K562 (cell line): ENCODE results near the gene ANO9. TPM values are rescaled to one million over a fixed set of nuclear protein-coding genes. Genes with fewer than 3 reads are reported as not detected.
A peak's percentile ranks its signal among the peaks of the same experiment; 100 is the strongest.

Experiments used
- ATAC-seq: fragments of 200-7000 bp; cut with Tn5 transposase; 3 replicates; pipeline ENCODE4 v1.9.1; 2020; ENCODE audit warnings: moderate library complexity
- BruUV-seq: library from RNA; stranded (reverse); fragments of 400-500 nt; replicated peaks from 2 replicates; lab custom pipeline; 2021; lab: Mats Ljungman, UMichigan
- CTCF ChIA-PET: fragments of 300-600 bp; formaldehyde crosslinking; extraction: SDS; loops from one replicate; lab custom pipeline; 2021; ENCODE audit warnings: low intra/inter-chr PET ratio; lab: Yijun Ruan, JAX
- POLR2A ChIA-PET: fragments of 300-600, 350-650 bp; sonication (Branson Sonifier 250); formaldehyde crosslinking; extraction: SDS; loops from one replicate; lab custom pipeline; 2021; ENCODE audit warnings: antibody characterized with exemption, inconsistent platforms; lab: Yijun Ruan, JAX
- DNase-seq, 4 experiments: peaks; one replicate each; pipeline versions ENCODE4 v3.0.0 to v3.0.0-alpha.2; 2011 to 2018; ENCODE audit warnings: low spot score in 3 of 4, mixed read lengths in 3 of 4; ENCODE audit errors: extremely low read depth in 1 of 4
- FAIRE-seq: peaks from 2 replicates; lab custom pipeline; 2011; peaks lifted over from hg19 to GRCh38; lab: Jason Lieb, UNC
- H2AFZ ChIP-seq: 2 replicates; pipeline ENCODE4 v1.6.0; 2011; ENCODE audit warnings: low read depth, low read length, control low read depth, inconsistent platforms
- H3K27ac ChIP-seq: fragments of 200-600 bp; 3 replicates; pipeline ENCODE4 v1.8.0; 2011; ENCODE audit warnings: low read depth, mild to moderate bottlenecking, control low read depth, inconsistent platforms, low read length, moderate library complexity, mixed read lengths; ENCODE audit errors: extremely low read depth
- H3K27me3 ChIP-seq, 2 experiments: fragments of 300-600 bp in 1 of 2; 2 replicates in 1 of 2; 3 replicates in 1 of 2; pipeline versions ENCODE4 v1.6.0 to v1.8.0; 2011; ENCODE audit warnings: inconsistent platforms in 2 of 2, low read length in 2 of 2, mild to moderate bottlenecking in 1 of 2, mixed read lengths in 1 of 2, moderate library complexity in 1 of 2; ENCODE audit not compliant: control insufficient read depth in 2 of 2, insufficient read depth in 2 of 2
- H3K36me3 ChIP-seq: fragments of 300-600 bp; 3 replicates; pipeline ENCODE4 v1.8.0; 2011; ENCODE audit warnings: mild to moderate bottlenecking, low read length, inconsistent platforms; ENCODE audit not compliant: control insufficient read depth, insufficient read depth
- H3K4me1 ChIP-seq, 2 experiments: fragments of 200-600 bp in 1 of 2; replicated peaks in 1 of 2; 2 replicates in 1 of 2; 3 replicates in 1 of 2; pipeline versions ENCODE4 v1.5.1 to v1.8.0; 2011; ENCODE audit warnings: inconsistent platforms in 2 of 2, low read length in 2 of 2, mild to moderate bottlenecking in 1 of 2, mixed read lengths in 1 of 2, moderate library complexity in 1 of 2; ENCODE audit not compliant: control insufficient read depth in 2 of 2, insufficient read depth in 2 of 2
- H3K4me2 ChIP-seq: 2 replicates; pipeline ENCODE4 v1.6.1; 2011; ENCODE audit warnings: low read length, control low read depth, inconsistent platforms, mixed read lengths; ENCODE audit not compliant: insufficient read depth
- H3K4me3 ChIP-seq: fragments of 200-600 bp; sonication (generic), shearing (Covaris generic); 2 replicates; pipeline ENCODE4 v1.5.1; 2016; ENCODE audit warnings: control low read depth, inconsistent platforms
- H3K79me2 ChIP-seq: fragments of 200-600 bp; 3 replicates; pipeline ENCODE4 v1.8.0; 2011; ENCODE audit warnings: low read length, inconsistent platforms; ENCODE audit not compliant: control insufficient read depth, insufficient read depth
- H3K9ac ChIP-seq, 2 experiments: 2 replicates each; pipeline versions ENCODE4 v1.6.0 to v1.6.1; 2011; ENCODE audit warnings: low read depth in 2 of 2, low read length in 2 of 2, control low read depth in 1 of 2, inconsistent platforms in 1 of 2, mild to moderate bottlenecking in 1 of 2, mixed read lengths in 1 of 2; ENCODE audit not compliant: insufficient read depth in 1 of 2
- H3K9me1 ChIP-seq: one replicate; pipeline ENCODE4 v1.6.0; 2011; ENCODE audit warnings: inconsistent platforms, mild to moderate bottlenecking, low read length, moderate library complexity; ENCODE audit not compliant: control insufficient read depth, insufficient read depth
- H3K9me3 ChIP-seq: replicated peaks from 2 replicates; pipeline ENCODE4 v1.5.1; 2011; ENCODE audit warnings: low read depth, low read length, inconsistent platforms; ENCODE audit not compliant: control insufficient read depth, insufficient read depth
- H4K20me1 ChIP-seq: replicated peaks from 2 replicates; pipeline ENCODE4 v1.6.1; 2011; ENCODE audit warnings: low read length, inconsistent platforms, mixed read lengths; ENCODE audit not compliant: control insufficient read depth, insufficient read depth
- ARNT ChIP-seq, 2 experiments: fragments of 450-650 bp; IDR thresholded peaks; 2 replicates each; pipeline ENCODE4 v1.6.1; 2016; ENCODE audit warnings: mild to moderate bottlenecking in 1 of 2
- CAMTA2 ChIP-seq: fragments of 250-450 bp; sonication (Bioruptor Pico); conservative IDR thresholded peaks from 2 replicates; pipeline ENCODE4 v1.5.1; 2022
- DPF2 ChIP-seq: fragments of 450-650 bp; IDR thresholded peaks from 2 replicates; pipeline ENCODE4 v1.6.1; 2016
- L3MBTL2 ChIP-seq: fragments of 450-650 bp; IDR thresholded peaks from 2 replicates; pipeline ENCODE4 v1.6.1; 2016; ENCODE audit warnings: mild to moderate bottlenecking, moderate library complexity
- RAD51 ChIP-seq: fragments of 450-650 bp; IDR thresholded peaks from 2 replicates; pipeline ENCODE4 v1.7.1; 2016; ENCODE audit warnings: low read depth, mild to moderate bottlenecking, borderline replicate concordance
- RBM22 ChIP-seq: fragments of 200-400 bp; formaldehyde crosslinking; IDR thresholded peaks from 2 replicates; pipeline ENCODE4 v1.6.1; 2018; ENCODE audit warnings: low read length, low read depth; ENCODE audit not compliant: poor library complexity, severe bottlenecking
- SMARCA4 ChIP-seq: fragments of 450-650 bp; IDR thresholded peaks from 2 replicates; pipeline ENCODE4 v1.6.1; 2016
- SMC3 ChIP-seq: conservative IDR thresholded peaks from 2 replicates; pipeline ENCODE4 v1.6.1; 2011; ENCODE audit warnings: low read depth, low read length, improper control_type of control experiment; ENCODE audit not compliant: insufficient read depth
- ZKSCAN8 ChIP-seq: fragments of 200-800 bp; sonication (Bioruptor generic); IDR thresholded peaks from 2 replicates; pipeline ENCODE4 v1.6.1; 2016; ENCODE audit warnings: missing genetic modification characterization, missing compliant biosample characterization
- ZNF699 ChIP-seq: fragments of 250-450 bp; sonication (Bioruptor Pico); IDR thresholded peaks from 2 replicates; pipeline ENCODE4 v1.8.0; 2021; ENCODE audit warnings: mild to moderate bottlenecking, moderate library complexity; ENCODE audit not compliant: insufficient replicate concordance
- WGBS: fragments of 100-300 bp; shearing (Covaris generic); methylation state at CpG from one replicate; pipeline ENCODE4 v1.1.6; 2016; ENCODE audit warnings: low coverage, mixed read lengths; ENCODE audit not compliant: insufficient coverage; ENCODE audit errors: missing lambda C conversion rate; 5-methylcytosine and 5-hydroxymethylcytosine counted together
- in situ Hi-C: fragments of 300-500 bp; cut with MboI; formaldehyde crosslinking; loops from 4 replicates; pipeline ENCODE4 v1.15.0; 2018; ENCODE audit warnings: inconsistent platforms, mixed read lengths
- intact Hi-C: fragments of 100-400 bp; cut with micrococcal nuclease; formaldehyde crosslinking; loops from 2 replicates; pipeline ENCODE4 v1.14.2; 2022
- polyA plus RNA-seq, 8 experiments: library from polyadenylated mRNA; depleted of rRNA in 4 of 8; stranded (reverse) in 5 of 8; unstranded in 3 of 8; fragments of >200 nt; fragmentation: Nextera tagmentation in 2 of 8; fragmentation: Illumina TruSeq in 1 of 8; extraction: Ambion mirVana in 2 of 8; extraction: Trizol in 1 of 8; gene quantifications; 2 replicates each; pipeline versions ENCODE4 v1.2.1 to v1.2.3, GENCODE V29; 2011 to 2014; ENCODE audit warnings: inconsistent platforms in 1 of 8, missing spikeins in 1 of 8
- total RNA-seq, 7 experiments: library from RNA; depleted of rRNA in 6 of 7; stranded (reverse); fragments of >200 nt in 6 of 7; fragmentation: Illumina TruSeq in 2 of 7; extraction: Trizol in 2 of 7; gene quantifications; 2 replicates each; pipeline versions ENCODE4 v1.2.1 to v1.2.3, GENCODE V29; 2011 to 2021; ENCODE audit warnings: low replicate concordance in 1 of 7
- TF ChIP-seq, protein P1 (sequence below): fragments of 200-800 bp; sonication (Bioruptor generic); IDR thresholded peaks from 2 replicates; pipeline ENCODE4 v1.6.1; 2017; ENCODE audit warnings: missing genetic modification characterization, missing compliant biosample characterization
- TF ChIP-seq, protein P2 (sequence below), 2 experiments: fragments of 450-650 bp; IDR thresholded peaks; 2 replicates each; pipeline ENCODE4 v1.6.1; 2016; ENCODE audit warnings: mild to moderate bottlenecking in 2 of 2, borderline replicate concordance in 1 of 2, low read depth in 1 of 2, moderate library complexity in 1 of 2

ANO9 gene
- total and polyA plus RNA-seq, 9 of the 15 experiments (the other 6 are each of a cell fraction or from before 2014, with no cell fraction given): 0.20 to 14.5 (median 4.5) TPM

DNA sequence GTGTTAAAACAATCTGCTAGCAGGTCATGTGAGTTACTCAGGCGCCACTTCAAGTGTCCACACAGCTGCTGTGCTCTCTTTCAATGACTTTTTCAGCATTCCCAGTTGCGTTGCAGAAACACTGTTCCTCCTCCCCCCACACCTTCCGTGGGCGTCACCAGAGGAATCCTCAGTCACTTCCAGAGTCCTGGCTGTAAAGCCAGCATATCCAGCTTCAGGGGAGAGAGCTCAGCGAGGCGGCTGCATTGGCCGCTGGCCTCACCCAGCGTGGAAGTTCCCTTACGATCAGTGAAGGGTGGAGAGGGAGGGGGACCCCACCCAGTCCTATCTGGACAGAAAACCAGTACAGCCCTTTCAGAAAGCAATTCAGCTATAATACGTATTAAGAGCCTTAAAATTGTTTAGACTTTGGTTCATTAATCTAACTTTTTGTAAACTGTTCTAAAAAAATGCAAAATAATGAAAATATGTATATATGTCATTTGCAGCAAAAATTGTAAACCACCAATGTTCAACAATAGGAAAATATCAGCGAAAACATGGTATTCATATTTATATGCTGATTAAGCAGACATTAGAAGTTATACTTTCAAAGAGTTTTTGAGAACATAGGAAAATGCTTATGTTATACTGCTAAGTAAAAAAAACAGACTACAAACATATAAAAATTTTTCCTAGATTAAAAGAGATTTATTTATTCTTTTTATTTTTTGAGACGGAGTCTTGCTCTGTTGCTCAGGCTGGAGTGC, 2.8 kb upstream of the ANO9 start:
- H3K79me2 ChIP-seq: peaks cover 13% of the 10 kb centered on the region
- DNase-seq (peak; percentile 66 to 75 (median 68)), FAIRE-seq (peak; percentile 84), ATAC-seq (peak; percentile 32)
- H3K36me3 ChIP-seq: no peaks in the 10 kb centered on the region
- no peaks in the 10 kb centered on the region for H3K9me3 ChIP-seq
- no peak overlapping the region for H3K4me3 ChIP-seq
- 19% methylated on average over 12 of the region's 12 CpGs for WGBS
- BruUV-seq: no TSS peak
- POLR2A ChIA-PET: no interaction called here
- peaks cover 25 to 78% of the 10 kb centered on the region in 2 experiments; a peak in 4 of 5 replicates for H3K4me1 ChIP-seq
- peak overlapping the region; percentile 62; the same call in 1 of the 2 replicates for H3K4me2 ChIP-seq
- intact Hi-C loops: loop anchor here (5.0 kb wide), 2 partner anchors 52 to 73 kb away; partner anchors contain the start of gene PKP3
- in situ Hi-C loops: no loop called here
- no peaks in the 10 kb centered on the region for H3K9me1 ChIP-seq
- peak overlapping the region; percentile 67 to 92 for H3K9ac ChIP-seq
- CTCF ChIA-PET: no interaction called here
- no peaks in the 10 kb centered on the region for H4K20me1 ChIP-seq
- peak overlapping the region; percentile 94 for H2AFZ ChIP-seq
- H3K27ac ChIP-seq: peak overlapping the region; percentile 58
- H3K27me3 ChIP-seq: no peaks in the 10 kb centered on the region
- TF ChIP-seq ARNT (IDR thresholded peaks at IDR 0.05) (0 out of 4 replicates have a peak, but pooled peaks of 1 of the 2 experiments have one; percentile 21), ZKSCAN8 (CRISPR knock-in tag) (no peak), SMARCA4 (peak; percentile 13; the same call in 1 of the 2 replicates), RBM22 (no peak), DPF2 (0 out of 2 replicates have a peak, but pooled peaks have one; percentile 21), L3MBTL2 (peak; percentile 32), SMC3 (no peak), ZNF699 (CRISPR knock-in tag) (no peak), RAD51 (0 out of 2 replicates have a peak, but pooled peaks have one; percentile 9), CAMTA2 (no peak)
- TF ChIP-seq, protein P1, sequence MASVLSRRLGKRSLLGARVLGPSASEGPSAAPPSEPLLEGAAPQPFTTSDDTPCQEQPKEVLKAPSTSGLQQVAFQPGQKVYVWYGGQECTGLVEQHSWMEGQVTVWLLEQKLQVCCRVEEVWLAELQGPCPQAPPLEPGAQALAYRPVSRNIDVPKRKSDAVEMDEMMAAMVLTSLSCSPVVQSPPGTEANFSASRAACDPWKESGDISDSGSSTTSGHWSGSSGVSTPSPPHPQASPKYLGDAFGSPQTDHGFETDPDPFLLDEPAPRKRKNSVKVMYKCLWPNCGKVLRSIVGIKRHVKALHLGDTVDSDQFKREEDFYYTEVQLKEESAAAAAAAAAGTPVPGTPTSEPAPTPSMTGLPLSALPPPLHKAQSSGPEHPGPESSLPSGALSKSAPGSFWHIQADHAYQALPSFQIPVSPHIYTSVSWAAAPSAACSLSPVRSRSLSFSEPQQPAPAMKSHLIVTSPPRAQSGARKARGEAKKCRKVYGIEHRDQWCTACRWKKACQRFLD (CRISPR knock-in tag): no peak
- TF ChIP-seq, protein P2, sequence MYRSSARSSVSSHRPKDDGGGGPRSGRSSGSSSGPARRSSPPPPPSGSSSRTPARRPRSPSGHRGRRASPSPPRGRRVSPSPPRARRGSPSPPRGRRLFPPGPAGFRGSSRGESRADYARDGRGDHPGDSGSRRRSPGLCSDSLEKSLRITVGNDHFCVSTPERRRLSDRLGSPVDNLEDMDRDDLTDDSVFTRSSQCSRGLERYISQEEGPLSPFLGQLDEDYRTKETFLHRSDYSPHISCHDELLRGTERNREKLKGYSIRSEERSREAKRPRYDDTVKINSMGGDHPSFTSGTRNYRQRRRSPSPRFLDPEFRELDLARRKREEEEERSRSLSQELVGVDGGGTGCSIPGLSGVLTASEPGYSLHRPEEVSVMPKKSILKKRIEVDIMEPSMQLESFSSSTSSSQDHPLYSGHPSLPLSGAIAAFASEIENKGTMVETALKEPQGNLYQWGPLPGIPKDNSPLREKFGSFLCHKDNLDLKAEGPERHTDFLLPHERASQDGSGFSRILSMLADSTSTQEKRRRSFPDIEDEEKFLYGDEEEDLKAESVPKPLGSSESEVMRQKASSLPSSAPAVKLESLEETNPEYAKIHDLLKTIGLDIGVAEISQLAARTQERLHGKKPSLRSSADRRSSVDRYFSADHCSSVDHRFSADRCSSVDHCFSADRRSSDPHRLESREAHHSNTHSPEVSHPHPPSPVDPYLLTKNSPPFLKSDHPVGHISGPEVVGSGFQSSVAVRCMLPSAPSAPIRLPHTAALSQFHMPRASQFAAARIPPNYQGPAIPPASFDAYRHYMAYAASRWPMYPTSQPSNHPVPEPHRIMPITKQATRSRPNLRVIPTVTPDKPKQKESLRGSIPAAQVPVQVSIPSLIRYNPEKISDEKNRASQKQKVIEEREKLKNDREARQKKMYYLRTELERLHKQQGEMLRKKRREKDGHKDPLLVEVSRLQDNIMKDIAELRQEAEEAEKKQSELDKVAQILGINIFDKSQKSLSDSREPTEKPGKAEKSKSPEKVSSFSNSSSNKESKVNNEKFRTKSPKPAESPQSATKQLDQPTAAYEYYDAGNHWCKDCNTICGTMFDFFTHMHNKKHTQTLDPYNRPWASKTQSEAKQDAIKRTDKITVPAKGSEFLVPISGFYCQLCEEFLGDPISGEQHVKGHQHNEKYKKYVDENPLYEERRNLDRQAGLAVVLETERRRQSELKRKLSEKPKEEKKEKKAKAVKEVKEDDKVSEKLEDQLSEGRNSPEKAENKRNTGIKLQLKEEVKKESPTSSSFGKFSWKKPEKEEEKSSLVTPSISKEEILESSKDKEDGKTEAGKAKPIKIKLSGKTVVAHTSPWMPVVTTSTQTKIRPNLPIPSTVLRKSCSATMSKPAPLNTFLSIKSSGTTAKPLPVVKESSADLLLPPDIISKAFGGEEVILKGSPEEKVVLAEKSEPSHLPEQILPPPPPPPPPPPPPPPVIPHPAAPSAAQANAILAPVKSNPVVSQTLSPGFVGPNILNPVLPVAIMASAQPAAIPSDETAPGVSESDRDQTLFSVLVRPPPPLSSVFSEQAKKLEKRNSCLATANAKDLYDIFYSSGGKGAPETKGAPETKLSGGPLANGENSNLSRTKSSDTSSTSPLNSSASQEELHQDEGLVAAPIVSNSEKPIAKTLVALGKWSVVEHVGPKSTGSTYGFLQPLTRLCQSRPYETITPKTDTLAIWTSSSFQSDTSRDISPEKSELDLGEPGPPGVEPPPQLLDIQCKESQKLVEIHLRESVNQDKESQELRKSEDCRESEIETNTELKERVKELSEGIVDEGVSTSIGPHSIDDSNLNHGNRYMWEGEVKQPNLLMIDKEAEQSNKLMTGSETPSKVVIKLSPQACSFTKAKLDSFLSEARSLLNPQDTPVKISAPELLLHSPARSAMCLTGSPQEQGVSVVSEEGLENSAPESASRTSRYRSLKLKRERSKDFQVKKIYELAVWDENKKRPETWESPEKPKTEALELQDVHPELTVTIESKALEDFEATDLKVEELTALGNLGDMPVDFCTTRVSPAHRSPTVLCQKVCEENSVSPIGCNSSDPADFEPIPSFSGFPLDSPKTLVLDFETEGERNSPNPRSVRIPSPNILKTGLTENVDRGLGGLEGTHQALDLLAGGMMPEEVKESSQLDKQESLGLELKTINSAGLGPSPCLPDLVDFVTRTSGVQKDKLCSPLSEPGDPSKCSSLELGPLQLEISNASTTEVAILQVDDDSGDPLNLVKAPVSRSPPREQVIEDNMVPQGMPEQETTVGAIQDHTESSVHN (IDR thresholded peaks at IDR 0.05; ENCODE audit: borderline replicate concordance in 1 of 2, low read depth in 1 of 2): no peak
